ENCODE measurements around the gene LRRC4C.

Gene LRRC4C

DNA sequence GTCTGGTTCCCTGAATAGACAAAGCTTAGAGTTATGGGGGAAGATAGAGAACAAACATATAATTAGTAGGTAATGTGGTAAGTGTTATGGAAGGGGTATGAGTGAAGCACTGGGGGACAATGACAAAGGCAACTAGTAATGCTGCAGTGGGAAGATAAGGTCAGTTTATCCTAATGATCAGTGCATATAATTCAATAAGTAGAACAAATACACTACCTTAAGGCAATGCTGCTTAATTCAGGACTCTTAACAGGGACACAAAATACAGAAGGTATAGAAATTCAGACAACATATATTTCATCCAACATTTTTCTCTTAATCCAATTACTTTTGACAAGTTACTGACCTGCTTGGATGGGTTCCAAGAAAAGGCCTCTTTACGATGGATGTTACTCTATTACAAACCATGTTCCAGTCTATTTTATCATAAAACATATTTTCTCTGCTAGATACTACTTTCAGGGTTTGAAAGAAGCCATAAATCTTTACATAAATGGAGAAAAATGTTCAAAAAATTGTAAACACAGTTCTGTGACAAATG lies 1186.2 kb downstream of the LRRC4C start:
- no peak for DNase-seq
- TF ChIP-seq GATA1 (IDR thresholded peaks at IDR 0.05; ENCODE audit: low read depth, low read length): no peak
- no peak for TF ChIP-seq POLR2A (IDR thresholded peaks at IDR 0.05; ENCODE audit: low read length)

DNA sequence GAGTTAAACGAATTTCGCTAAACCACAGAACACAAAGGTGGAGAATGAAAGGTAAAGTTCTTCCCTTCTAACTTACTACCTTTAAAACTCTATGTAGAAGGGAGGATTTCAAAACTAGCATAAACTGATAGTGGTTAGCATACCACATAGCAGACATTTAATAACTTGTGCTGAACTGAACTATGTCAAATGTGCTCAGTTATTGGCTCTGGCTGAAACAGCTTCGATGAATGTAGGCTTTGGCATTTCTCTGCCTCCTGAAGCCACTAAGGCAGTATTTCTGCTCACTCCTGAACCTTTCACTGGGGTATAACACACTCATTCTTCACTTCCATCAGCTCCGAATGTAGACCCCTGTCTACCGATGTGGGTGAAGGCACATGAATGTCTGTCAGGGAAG lies 1188.1 kb downstream of the LRRC4C start:
- TF ChIP-seq POLR2A (IDR thresholded peaks at IDR 0.05; ENCODE audit: low read length) (no peak), GATA1 (IDR thresholded peaks at IDR 0.05; ENCODE audit: low read depth, low read length) (no peak)
- DNase-seq: no peak

DNA sequence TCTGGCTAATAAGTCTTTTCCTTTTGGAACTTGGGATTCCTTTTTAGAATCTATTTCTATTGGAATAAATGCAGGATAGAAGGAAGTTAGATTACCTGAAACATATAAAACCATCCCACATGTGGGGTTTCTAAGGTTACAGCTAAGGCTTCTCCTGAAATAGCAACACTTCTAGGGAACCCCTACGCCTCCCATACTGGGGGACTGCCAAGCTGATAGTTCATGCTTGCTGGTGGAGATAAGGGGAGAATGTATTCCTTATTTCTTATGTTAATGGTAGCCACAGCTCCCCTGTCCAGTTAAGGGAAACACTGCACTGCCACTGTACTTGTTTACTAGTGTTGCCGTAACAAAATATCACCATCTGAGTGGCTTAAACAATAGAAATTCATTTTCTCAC lies 1189.6 kb downstream of the LRRC4C start:
- DNase-seq: no peak

DNA sequence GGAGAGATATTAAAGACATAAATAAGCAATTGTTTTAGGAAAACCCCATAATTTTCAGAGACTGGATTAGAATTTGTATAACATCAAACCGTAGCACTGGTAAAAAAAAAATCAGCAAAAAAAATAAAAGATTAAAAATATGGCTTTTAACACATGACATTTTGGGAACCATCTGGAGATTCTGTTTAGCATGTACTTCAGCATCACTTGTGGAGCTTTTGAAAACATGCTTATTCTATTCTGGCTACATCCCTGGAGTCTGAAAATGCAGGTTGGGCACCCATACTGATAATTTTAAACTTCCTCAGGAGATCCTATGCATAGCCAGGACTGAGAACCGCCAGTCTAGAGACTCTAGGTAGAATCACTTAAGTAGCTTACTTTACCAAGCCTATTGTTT lies 1190.9 kb downstream of the LRRC4C start:
- DNase-seq: no peak
- TF ChIP-seq GATA1 (IDR thresholded peaks at IDR 0.05; ENCODE audit: low read depth, low read length): no peak
- no peak for TF ChIP-seq POLR2A (IDR thresholded peaks at IDR 0.05; ENCODE audit: low read length)

More for the DNA sequence above, 1189.6 kb downstream of the LRRC4C start:
- TF ChIP-seq POLR2A (IDR thresholded peaks at IDR 0.05; ENCODE audit: low read length): no peak
- TF ChIP-seq GATA1 (IDR thresholded peaks at IDR 0.05; ENCODE audit: low read depth, low read length): no peak

DNA sequence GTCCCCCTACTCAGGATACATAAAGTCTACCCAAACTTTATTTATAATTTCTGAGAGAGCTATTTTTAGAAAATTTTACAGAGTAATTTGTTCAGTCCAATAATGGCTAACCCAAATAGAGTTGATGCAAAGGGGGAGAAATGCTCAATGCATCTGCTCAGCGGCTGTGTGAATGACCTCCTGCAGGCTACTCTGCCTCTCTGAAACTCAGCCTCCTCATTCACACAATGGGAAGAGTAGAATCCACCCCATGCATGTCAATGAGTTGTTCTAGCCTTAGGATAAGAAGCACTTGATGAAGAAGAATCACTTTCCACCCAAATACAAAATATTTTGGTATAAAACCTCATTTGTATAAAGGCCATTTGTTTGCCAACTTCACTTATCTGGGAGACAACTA lies 1204.0 kb downstream of the LRRC4C start:
- DNase-seq: no peak
- no peak for TF ChIP-seq POLR2A (IDR thresholded peaks at IDR 0.05; ENCODE audit: low read length)
- TF ChIP-seq GATA1 (IDR thresholded peaks at IDR 0.05; ENCODE audit: low read depth, low read length): no peak

DNA sequence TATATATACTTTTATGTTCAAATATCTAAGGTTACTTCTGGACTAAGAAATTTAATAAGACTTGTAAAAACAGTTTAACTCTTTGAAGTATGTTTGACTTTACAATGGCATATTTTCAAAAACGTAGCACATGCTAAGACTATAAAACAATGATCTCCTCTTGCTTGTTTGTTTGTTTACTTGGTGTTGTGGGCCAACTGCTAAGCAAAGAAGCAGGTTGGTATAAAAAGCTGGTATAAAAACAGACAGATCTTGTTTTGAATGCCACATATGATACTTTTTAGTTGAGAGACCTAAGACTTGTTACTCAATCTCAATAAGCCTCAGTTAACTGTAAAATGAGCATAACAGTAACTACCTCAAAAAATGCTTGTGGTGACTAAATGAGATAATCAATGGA lies 1206.3 kb downstream of the LRRC4C start:
- DNase-seq: no peak
- TF ChIP-seq POLR2A (IDR thresholded peaks at IDR 0.05; ENCODE audit: low read length): no peak
- TF ChIP-seq GATA1 (IDR thresholded peaks at IDR 0.05; ENCODE audit: low read depth, low read length): no peak

DNA sequence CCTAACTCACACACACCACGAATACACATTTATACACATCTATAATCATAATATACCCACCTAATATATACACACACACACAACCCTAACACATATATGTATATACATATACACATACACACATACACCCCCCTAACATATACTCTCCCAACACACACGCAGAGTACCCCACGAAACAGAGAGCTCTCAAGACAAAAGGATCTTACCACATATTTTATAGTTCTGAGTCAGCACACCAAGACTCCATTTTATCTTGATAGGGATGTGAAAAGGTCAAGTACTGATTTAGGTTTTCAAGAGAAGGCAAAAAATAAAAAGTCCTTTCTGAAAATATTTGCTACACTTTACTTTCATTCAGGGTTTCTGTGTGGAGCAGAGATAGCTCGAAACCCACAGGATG lies 1207.2 kb downstream of the LRRC4C start:
- TF ChIP-seq POLR2A (IDR thresholded peaks at IDR 0.05; ENCODE audit: low read length) (no peak), GATA1 (IDR thresholded peaks at IDR 0.05; ENCODE audit: low read depth, low read length) (no peak)
- no peak for DNase-seq

DNA sequence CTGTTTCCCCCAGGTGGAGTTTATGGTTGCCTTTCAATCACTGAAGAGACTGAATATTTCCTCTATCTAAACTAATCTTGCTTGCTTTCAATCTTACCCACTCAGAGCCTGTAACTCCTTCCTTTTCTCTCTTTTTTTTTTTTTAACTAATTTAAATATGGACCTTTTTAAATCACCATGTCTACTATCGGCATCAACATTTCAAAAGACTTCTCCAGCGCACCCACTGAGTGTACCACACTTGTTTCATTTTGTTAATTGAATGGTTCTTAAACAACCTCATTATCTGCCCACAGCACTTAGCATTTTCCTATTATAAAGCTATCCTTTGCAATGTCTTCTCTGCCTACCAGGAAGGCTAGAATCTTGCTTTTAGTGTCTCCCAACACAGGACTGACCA lies 1212.5 kb downstream of the LRRC4C start:
- TF ChIP-seq POLR2A (IDR thresholded peaks at IDR 0.05; ENCODE audit: low read length): no peak
- no peak for TF ChIP-seq GATA1 (IDR thresholded peaks at IDR 0.05; ENCODE audit: low read depth, low read length)
- DNase-seq: no peak

DNA sequence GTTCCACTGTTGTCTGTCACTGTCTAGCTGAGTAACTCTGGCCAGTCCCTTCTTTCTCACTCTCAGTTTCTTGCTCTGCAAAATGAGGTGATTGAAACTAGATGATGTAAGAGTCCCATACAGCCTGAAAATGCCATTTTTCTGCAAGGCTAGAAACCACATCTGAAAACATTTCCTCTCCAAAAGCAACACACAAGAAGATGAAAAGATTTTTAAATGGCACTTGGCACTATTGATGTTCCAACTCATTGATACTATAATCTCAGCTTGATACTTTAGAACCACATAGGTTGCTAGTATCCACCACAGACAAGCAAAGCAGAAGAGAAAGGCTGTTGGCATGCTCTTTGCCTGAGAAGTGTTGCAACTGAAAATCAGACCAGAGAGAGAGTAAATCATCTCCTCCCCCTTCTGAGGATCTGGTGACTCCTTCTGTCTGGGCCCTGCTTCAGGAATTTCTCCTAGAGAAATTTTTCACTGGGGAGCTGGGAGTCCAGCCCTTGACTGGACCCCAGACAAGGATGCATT lies 1217.9 kb downstream of the LRRC4C start:
- DNase-seq: no peak
- TF ChIP-seq POLR2A (IDR thresholded peaks at IDR 0.05; ENCODE audit: low read length): no peak
- TF ChIP-seq GATA1 (IDR thresholded peaks at IDR 0.05; ENCODE audit: low read depth, low read length): no peak

DNA sequence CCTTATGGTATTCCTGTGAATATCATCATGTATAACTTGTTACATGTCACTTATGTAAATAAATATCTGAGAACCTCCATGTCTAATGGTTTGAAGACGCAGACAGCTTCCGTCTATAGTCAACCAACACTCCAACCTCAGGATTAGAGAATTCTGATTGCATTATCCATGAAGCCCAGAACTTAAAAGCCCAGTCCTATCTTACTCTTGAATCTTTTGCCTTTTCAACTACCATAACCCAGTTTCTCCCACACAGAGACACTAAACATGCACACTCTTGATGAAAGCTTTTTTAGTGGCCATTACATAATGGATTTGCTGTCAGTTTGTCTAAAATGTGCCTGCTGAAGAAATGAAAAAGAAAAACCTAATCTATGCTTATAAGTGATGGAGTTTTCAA lies 1219.2 kb downstream of the LRRC4C start:
- TF ChIP-seq GATA1 (IDR thresholded peaks at IDR 0.05; ENCODE audit: low read depth, low read length) (no peak), POLR2A (IDR thresholded peaks at IDR 0.05; ENCODE audit: low read length) (no peak)
- no peak for DNase-seq

DNA sequence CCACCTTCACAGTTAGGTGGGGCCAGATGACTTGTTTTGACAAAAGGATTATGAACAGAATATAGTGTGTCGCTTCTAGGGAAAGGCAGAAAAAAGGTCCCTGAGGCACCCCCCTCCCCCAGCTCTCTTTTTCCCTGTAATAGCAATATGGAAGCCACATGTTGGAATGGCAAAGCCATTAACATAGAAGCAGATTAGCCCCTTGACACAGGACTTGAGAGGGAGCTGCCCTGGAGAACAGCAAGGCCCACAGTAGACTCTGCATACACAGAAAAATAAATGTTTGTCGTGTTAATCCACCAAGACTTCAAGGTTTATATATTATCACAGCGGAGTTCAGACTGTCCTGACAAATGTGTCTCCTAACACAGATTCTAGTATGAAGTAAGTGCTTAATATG lies 1222.9 kb downstream of the LRRC4C start:
- DNase-seq: no peak
- TF ChIP-seq POLR2A (IDR thresholded peaks at IDR 0.05; ENCODE audit: low read length): no peak
- no peak for TF ChIP-seq GATA1 (IDR thresholded peaks at IDR 0.05; ENCODE audit: low read depth, low read length)

DNA sequence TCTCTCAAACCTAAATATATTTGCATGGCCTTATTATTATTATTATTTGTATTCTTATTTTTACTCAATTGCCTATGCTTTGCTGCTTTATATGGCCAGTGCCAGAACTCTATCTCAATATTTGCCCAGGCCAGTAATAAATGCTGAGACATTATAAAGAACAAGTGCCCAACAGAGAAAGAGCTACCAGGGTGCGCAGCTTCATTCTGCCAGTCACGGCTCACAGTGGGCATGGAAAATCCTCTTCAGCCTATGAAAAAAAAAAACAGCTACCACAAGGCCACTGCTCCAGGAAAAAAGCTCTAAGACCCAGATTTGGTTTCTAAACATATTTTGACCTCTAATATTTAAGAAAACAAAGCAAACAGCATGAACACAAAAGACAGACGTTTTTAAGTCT lies 1223.6 kb downstream of the LRRC4C start:
- no peak for DNase-seq

DNA sequence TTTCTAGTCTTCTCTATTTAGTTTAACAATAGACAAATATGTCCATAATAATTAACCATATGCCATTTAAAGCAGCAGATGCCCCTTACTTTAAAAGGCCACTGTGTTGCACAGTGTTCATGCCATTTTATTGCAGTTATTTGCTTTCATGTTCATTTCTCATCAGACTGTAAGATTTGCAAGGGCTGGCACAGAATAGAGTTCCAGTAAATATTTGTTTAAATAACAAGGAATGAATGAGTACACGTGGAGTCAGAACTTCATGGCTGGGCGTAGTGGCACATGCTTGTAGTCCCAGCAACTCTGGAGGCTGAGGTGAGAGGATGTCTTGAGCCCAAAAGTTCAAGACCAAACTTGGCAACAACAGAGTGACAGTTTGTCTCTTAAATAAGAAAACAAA lies 1228.6 kb downstream of the LRRC4C start:
- no peak for DNase-seq

More for the DNA sequence above, 1223.6 kb downstream of the LRRC4C start:
- no peak for TF ChIP-seq GATA1 (IDR thresholded peaks at IDR 0.05; ENCODE audit: low read depth, low read length)
- no peak for TF ChIP-seq POLR2A (IDR thresholded peaks at IDR 0.05; ENCODE audit: low read length)

DNA sequence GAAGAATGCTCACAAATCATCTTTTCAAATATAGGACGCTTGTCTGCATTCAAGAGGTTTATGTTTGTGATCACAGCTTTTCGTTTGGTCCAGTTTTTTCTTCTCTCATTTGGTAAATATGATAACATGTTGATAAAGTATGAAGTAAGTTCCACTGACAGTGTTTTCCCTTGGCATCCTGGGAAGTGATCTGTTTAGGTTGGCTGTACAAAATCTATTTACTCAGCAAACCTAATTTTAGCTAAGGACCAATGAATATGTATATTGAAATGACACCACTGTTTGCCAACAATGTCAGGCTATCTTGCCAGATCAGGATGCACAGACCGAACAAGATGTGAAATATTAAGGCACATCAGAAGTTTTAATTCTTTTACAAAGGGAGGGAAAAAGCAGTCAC lies 1230.8 kb downstream of the LRRC4C start:
- no peak for TF ChIP-seq GATA1 (IDR thresholded peaks at IDR 0.05; ENCODE audit: low read depth, low read length)
- no peak for TF ChIP-seq POLR2A (IDR thresholded peaks at IDR 0.05; ENCODE audit: low read length)
- no peak for DNase-seq

More for the DNA sequence above, 1228.6 kb downstream of the LRRC4C start:
- no peak for TF ChIP-seq POLR2A (IDR thresholded peaks at IDR 0.05; ENCODE audit: low read length)
- TF ChIP-seq GATA1 (IDR thresholded peaks at IDR 0.05; ENCODE audit: low read depth, low read length): no peak

DNA sequence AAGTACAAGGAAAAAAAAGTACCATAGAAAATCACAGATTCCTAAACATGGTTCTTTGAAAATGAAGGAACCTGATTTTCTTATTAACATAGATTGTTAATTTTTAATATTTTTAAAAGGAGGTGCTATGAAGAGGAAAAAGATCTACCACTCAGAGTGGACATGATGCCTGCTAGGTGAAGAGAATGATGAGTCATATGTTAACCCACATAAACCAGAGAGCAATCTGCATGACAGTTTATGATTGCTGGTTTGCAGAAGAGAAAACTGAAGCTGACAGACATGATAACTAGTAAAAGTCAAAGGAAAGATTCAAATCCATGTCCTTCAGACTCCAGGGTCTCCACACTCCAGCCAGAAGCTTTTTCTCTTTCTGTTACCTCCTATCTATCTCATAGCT lies 1231.7 kb downstream of the LRRC4C start:
- DNase-seq: no peak
- TF ChIP-seq POLR2A (IDR thresholded peaks at IDR 0.05; ENCODE audit: low read length) (no peak), GATA1 (IDR thresholded peaks at IDR 0.05; ENCODE audit: low read depth, low read length) (no peak)
